Measurements from ENCODE around the gene KRT79.

KRT79 gene

GRCh38 chr12:52849511-52849910, 15.4 kb upstream of the KRT79 start:
- Histone ChIP-seq H3K27me3 (ENCODE audit: insufficient read depth, poor library complexity, severe bottlenecking) (peaks cover 5% of the 10 kb centered on the region), H3K4me3 (replicated peaks; ENCODE audit: insufficient read depth, low read length) (no peak overlapping the region), H3K27ac (replicated peaks) (no peak overlapping the region)
- TF ChIP-seq REST (IDR thresholded peaks at IDR 0.05; ENCODE audit: insufficient replicate concordance, low read depth) = no peak
- TF ChIP-seq CTCF (IDR thresholded peaks at IDR 0.05; ENCODE audit: insufficient read depth, low read length) = no peak
- TF ChIP-seq POLR2AphosphoS5 (IDR thresholded peaks at IDR 0.05; ENCODE audit: low read depth) = no peak
- TF ChIP-seq GABPA (IDR thresholded peaks at IDR 0.05; ENCODE audit: low read depth) = no peak
- no peak for TF ChIP-seq SPI1 (IDR thresholded peaks at IDR 0.05; ENCODE audit: borderline replicate concordance, low read depth)
- no peak for DNase-seq (ENCODE audit: low read depth in 1 of 2, low spot score in 1 of 2)

DNA sequence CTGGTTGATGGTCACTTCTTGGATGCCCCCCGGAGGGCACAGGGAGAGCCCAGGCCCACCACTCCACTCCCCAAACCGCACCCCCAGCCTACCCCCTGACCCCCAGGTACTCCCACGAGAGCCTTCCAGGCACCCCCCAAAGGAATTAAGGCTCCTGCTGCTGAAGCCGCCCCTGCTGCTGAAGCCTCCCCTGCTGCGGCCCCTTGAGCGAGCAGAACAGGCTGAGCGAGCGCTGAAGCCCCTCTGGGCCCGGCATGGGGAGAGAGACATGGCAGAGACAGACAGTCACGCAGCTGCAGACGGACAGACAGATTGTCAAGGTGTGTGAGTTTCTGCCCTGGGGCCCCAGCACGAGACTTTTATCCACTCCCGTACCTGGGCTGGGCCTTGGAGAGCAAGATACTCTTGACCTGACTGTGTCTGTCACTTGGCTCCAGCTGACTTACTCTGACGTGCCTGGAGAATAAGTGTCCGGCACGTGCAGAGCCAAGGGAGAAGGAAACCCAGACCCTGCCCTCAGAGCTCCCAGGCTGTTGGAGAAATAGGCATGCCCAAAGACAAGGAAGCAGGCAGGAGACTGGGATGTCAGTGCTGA, 14.6 kb upstream of the KRT79 start, which contains the start of gene KRT78:
Gene KRT78, minus strand, starts transcription at position 334 of the 595 bp plus-strand sequence. Its CDS starts 64 bp downstream, at position 270.
- no peak for DNase-seq (ENCODE audit: low read depth in 1 of 2, low spot score in 1 of 2)
- H3K4me3 ChIP-seq (replicated peaks; ENCODE audit: insufficient read depth, low read length) = no peak within 1 kb of the TSS
- no peak within 1 kb of the TSS for H3K27ac ChIP-seq (replicated peaks)
- H3K27me3 ChIP-seq (ENCODE audit: insufficient read depth, poor library complexity, severe bottlenecking) = peaks cover 5% of the 10 kb centered on the region
- no peak for TF ChIP-seq GABPA (IDR thresholded peaks at IDR 0.05; ENCODE audit: low read depth)
- no peak for TF ChIP-seq POLR2AphosphoS5 (IDR thresholded peaks at IDR 0.05; ENCODE audit: low read depth)
- TF ChIP-seq SPI1 (IDR thresholded peaks at IDR 0.05; ENCODE audit: borderline replicate concordance, low read depth) = no peak
- TF ChIP-seq REST (IDR thresholded peaks at IDR 0.05; ENCODE audit: insufficient replicate concordance, low read depth) = no peak
- no peak for TF ChIP-seq CTCF (IDR thresholded peaks at IDR 0.05; ENCODE audit: insufficient read depth, low read length)

DNA sequence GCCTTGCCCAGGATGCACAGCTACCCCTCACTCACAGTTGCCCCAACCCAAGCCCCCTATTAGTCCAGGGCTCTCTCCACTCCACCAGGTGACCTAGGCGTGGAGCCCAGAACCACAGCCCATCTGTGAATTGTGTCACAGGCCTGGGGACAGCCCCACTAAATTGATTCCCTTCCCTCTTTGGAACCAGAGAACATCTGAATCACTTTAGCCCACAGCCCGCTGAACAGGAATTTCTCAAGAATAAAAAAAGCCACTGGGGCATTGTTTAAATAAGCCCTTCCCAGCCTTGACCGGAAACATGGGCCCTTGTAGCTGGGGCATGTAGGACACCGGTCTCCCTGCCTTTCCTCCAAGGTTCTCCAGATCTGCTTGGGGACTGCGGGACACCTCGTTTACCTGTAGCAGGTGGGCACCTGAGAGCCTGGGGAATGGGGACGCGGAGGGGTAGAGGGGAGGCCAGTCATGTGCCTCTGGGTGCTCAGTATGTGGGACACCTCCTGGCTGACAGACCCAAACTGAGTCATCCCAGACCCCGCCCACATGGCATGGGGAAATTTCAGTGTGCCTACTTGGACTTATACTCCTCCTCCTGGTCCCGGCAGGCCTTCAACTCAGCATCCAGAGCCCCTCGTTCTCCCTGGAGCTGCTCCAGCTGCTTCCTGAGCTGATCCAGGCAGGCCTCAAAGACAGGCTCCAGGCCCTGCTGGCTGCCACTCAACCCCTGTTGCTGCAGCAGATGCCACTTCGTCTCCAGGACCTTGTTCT, 13.4 kb upstream of the KRT79 start:
- Histone ChIP-seq H3K27ac (replicated peaks) (no peak overlapping the region), H3K27me3 (ENCODE audit: insufficient read depth, poor library complexity, severe bottlenecking) (peaks cover 6% of the 10 kb centered on the region), H3K4me3 (replicated peaks; ENCODE audit: insufficient read depth, low read length) (no peak overlapping the region)
- no peak for DNase-seq (ENCODE audit: low read depth in 1 of 2, low spot score in 1 of 2)
- TF ChIP-seq SPI1 (IDR thresholded peaks at IDR 0.05; ENCODE audit: borderline replicate concordance, low read depth) = no peak
- TF ChIP-seq CTCF (IDR thresholded peaks at IDR 0.05; ENCODE audit: insufficient read depth, low read length) = no peak
- no peak for TF ChIP-seq GABPA (IDR thresholded peaks at IDR 0.05; ENCODE audit: low read depth)
- no peak for TF ChIP-seq REST (IDR thresholded peaks at IDR 0.05; ENCODE audit: insufficient replicate concordance, low read depth)
- TF ChIP-seq POLR2AphosphoS5 (IDR thresholded peaks at IDR 0.05; ENCODE audit: low read depth) = no peak
